ENCODE measurements around the gene SLAIN2.
"Not testable (repeated sequence)": the region's sequence is repeated elsewhere in the genome, so short reads cannot be mapped to it uniquely, and the experiment has no call there.

SLAIN2 gene

DNA sequence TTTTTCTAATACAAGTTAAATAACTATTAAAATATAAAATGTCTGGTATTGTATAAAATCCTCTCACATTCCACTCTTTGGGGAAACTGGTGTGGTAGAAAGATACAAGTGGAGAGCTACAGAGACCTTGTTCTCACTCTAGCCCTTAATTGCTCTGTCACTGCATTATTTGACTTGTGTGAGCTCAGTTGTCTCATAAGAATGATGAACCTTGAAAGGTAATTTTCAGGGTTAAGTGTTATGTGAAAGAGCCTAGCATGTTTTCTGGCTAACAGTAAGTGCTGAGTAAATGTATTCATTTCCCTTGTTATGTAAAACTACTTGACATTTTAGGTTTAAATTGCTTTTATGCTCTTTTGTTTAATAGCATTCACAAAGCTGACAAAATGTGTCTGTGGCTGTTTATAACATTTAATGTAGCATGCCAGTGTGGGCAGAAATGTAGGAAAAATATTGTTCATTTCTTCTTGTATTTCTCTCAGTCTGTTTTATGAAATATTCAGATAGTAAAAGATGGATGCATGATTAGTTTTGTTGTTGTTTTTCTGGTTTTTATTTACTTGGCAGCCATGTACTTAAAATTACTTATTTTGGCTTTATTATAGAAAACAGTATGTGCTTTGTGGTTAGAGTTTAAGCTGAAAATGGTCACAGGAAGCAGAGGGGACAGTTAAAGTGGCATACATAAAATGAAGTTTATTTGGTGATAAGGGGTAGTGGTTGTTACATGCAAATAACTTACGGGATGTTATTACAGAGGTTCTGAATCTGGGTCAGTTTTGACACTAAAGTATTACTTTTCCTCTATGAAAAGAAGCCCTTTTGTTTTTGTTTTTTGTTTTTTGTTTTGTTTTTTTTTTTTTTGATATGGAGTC, 29.2 kb downstream of the SLAIN2 start:
- DNase-seq = no peak

DNA sequence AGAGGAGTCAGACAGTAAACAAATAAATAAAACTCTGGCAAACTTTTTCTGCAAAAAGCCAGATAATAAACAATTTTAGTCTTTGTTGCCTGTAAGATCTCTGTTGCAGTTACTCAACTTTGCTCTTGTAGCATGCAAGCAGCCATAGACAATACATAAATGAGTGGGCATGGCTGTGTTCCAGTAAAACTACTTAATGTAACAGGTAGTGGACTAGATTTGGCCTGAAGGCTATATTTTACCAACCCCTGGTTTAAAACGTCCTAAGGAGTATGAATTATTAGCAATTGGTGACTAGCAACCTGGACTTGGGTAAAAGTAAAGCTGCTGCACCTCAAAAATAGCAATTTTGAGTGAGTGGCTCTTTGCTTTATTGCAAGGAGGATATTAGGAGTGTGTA, 30.9 kb downstream of the SLAIN2 start:
- no peak for DNase-seq

- no peak for DNase-seq
Observed at GRCh38 chr4:48375651-48376304, 34.4 kb downstream of the SLAIN2 start.

- no peak for DNase-seq
Observed at GRCh38 chr4:48379587-48380180, 38.4 kb downstream of the SLAIN2 start.

DNA sequence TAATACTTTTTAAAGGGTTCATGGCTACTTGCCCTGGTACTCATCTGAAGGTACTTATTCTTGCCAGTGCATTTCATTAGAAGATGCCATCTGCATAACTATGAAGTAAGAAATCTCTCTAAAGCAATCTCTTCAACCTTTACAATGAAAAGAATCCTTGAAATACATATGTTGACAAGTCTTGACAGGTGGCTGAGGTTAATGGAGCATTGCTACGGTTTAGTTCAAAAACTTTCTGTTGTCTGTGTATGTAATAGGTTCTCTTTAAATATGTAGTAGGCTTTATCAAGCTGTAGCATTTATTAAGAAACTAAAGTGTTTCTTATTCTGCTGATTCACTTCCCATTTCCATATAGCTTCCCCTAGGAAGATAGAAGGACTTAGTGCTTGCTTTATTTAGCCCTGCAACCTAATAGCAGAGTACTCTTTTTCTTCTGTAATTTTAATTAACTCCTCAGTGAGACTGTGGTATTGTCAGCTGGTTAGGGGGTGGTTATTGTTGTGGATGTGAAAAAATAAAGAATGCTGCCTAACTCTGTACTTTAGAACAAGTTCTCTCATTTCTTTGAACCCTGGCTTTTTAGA, 39.3 kb downstream of the SLAIN2 start:
- DNase-seq = no peak

DNA sequence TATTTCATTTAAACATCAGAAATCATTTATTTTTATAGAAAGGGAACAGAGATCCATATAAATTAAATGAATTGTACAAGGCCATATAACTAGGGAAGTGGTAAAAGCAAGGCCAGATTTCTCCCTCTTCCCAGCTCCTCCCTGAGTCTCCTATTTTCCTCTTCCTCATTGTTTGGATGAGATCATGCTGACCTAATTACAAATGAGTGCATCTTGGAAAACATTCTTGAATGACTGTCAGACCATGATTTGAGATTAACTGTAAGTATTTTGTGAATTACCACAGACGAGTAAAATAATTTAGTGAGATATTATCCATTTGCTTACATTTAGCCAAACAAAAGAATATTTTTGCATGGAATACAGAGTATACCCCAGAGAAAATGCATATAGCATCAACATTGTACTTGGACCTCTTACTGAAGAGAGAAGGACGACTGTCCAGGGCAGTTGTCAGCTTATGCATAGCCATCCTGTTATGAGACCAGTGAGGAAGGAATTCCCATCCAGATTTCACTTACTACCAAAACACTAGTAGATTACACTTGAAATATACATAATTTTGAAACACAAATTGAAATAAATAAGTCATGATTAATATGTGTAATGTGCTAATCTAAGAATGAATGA, 47.3 kb downstream of the SLAIN2 start:
- no peak for DNase-seq

DNA sequence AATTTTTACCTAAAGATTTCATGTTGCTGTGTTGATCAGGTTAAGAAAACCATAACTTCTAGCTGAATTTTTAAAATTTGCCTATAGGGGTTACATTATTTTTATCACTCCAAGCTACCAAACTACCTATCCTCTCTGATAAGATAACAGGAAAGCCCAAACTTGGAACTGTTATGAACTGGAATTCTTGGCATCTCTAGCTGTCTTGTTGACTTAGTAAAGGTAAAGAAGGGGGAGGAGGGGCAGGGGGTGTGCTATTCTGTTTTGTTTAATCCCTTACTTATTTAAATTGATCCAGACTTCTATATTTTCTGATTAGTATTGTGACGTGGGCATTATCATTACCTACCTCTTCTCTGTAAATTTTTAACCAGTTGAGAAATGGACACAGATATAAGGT, 54.7 kb downstream of the SLAIN2 start:
- DNase-seq = no peak

- DNase-seq = no peak
Observed at GRCh38 chr4:48400416-48400815, 59.1 kb downstream of the SLAIN2 start.

GRCh38 chr4:48403358-48403757, 62.0 kb downstream of the SLAIN2 start:
- DNase-seq = no peak

DNA sequence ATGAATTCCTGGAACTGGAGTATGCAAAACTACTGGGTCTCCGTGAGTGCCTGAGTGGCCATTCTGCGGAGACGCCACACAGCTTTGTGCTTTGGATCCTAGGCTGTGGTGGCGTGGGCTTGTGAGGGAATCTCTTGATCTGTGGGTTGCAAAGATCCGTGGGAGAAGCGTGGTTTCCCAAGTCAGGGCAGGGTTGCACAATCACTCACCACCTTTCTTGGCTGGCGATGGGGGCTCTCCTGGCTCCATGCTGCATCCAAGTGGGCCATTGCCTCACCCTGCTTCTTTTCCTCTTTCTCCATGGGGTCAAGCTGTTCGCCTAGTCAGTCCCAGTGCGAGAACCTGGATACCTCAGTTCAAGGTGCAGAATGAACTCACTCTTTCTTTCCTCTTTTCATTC, 62.5 kb downstream of the SLAIN2 start:
- no peak for DNase-seq

GRCh38 chr4:48405924-48406323, 64.6 kb downstream of the SLAIN2 start:
- DNase-seq = no peak

DNA sequence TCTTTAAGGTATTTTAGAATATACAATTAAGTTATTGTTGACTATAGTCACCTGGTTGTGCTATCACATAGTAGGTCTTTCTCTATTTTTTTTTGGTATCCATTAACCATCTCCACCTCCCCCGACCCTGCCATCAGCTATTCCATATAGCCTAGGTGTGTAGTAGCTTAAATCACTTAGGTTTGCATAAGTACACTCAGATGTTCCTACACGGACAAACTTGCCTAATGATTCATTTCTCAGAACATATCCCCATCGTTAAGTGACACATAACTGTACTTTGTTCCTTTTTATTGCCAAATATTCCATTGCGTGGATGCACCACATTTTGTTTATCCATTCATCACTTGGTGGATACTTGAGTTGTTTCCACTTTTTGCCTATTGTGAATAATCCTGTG, 67.9 kb downstream of the SLAIN2 start:
- DNase-seq = no peak

GRCh38 chr4:48410812-48411211, 69.5 kb downstream of the SLAIN2 start:
- DNase-seq = no peak

DNA sequence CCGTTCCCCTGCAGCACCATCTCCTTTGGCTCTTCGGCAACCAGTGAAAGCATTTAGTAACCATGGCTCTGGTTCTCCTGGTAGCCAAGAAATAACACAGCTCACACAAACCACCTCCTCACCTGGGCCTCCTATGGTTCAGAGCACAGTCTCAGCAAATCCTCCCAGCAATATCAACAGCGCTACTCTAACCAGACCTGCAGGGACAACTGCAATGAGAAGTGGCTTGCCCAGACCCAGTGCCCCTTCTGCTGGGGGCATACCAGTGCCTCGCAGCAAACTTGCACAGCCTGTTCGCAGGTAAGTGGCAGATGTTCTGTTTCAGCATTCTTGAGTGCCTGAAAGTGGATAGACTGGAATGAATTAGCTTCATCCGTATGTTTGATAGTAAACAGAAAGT, 78.8 kb downstream of the SLAIN2 start:
- no peak for DNase-seq

GRCh38 chr4:48421101-48421500, 79.8 kb downstream of the SLAIN2 start:
- DNase-seq = no peak

DNA sequence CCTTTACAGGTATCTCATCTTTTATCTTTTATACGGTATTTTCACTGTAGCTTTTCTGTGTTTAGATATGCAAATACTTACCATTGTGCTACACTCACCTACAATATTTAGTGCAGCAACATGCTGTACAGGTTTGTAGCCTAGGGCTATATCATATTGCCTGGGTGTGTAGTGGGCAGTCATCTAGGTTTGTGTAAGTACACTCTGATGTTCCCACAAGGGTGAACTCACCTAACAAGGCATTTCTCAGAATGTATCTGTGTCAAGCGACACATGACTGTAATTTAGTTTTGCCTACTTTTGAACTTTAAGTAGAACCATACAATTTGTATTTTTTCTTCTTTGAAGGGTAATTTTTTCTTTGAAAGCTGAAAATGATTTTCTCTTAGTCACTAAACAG, 87.6 kb downstream of the SLAIN2 start:
- DNase-seq = no peak

DNA sequence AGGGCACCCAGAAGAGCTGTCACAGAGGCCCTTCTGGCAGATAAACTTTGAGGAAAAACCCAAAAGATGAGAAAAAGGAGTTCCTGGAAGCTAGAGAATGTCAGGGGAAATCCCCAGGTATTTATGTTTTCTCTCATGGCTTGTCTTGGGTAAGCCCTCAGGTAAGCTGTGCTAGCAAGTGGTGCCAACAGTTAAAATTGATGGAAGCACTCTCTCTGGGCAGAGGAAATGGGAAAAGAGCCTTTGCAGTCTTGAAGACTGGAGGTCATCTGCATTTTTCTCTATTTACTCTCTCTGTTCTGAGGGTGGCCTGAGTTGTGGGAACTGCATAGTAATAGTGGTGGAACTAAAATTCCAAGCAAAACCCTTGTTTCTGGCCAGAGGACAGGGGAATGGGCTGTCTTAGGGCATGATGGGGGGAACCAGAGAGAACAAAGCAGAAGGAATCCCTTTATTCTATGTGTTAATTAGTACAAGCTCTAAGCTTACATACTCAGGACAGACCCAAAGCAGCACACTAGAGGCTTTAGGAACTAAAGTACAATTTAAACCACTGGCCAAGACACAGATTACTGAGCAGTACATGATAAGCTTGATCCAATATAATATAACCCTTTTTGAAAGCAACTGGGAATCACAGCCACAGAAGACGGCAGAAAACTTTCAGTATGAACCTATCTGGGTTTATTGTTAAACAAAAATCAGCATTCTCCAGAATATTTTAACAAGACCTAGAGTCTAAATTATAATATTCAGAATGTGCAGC, 88.6 kb downstream of the SLAIN2 start:
- DNase-seq = no peak

- no peak for DNase-seq
Observed at GRCh38 chr4:48431401-48431800, 90.1 kb downstream of the SLAIN2 start.

DNA sequence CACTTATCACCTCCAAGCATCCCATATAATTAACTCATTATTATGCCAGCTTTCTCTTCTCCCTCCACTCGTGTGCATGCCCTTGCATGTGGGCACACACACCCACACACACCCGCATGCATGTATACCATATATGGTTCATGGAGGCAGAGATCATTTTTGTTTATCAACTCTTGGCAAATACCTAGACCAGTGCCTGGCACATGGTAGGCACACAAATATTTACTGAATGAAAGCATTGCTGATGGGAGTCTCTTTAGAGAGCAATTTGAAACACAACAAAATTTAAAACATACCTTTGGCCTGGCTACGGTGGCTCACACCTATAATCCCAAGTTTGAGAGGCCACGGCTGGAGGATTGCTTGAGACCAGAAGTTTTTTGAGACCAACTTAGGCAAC, 90.7 kb downstream of the SLAIN2 start:
- no peak for DNase-seq

- no peak for DNase-seq
Observed at GRCh38 chr4:48436318-48436717, 95.0 kb downstream of the SLAIN2 start.

DNA sequence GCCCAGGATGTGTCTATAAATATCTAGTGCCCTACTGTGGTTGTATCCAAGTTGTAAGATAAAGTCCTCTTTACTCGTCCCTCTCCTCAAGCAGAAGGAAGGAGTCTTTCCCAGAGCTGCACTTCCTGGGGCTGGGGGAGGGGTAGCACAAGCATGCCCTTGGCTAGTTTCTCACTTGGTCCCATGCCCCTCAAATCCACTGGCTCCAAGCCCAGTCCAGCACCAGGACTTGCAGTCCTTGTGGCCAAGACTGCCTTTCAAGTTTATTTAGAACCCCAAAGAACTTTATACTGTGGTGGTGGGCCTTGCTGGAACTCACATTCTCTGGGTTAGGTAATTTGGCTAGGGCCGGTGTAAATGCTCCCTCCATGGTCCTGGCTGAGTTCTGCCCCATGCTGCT, 98.7 kb downstream of the SLAIN2 start:
- DNase-seq = no peak

DNA sequence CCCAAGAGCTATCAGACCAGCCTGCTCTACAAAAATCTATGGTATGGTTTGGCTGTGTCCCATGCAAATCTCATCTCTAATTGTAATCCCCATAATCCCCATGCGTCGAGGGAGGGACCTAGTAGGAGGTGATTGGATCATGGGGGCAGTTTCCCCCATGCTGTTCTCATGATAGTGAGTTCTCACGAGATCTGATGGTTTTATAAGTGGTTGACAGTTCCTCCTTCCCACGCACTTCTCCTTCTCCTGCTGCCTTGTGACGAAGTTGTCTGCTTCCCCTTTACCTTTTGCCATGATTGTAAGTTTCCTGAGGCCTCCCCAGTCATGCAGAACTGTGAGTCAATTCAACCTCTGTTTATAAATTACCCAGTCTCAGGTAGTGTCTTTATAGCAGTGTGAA, 99.6 kb downstream of the SLAIN2 start:
- DNase-seq = not testable (repeated sequence)

All from CD4-positive, alpha-beta T cell treated with Interleukin-17A for 4 hours (primary cell).